Measurements from ENCODE around the gene SORBS1.

The SORBS1 gene

GRCh38 chr10:95297402-95297801, 263.8 kb downstream of the SORBS1 start:
- Mint-ChIP-seq H3K4me1 (peaks cover 40 to 55% of the 10 kb centered on the region in 2 donors), H3K4me3 (no peak overlapping the region)

GRCh38 chr10:95296764-95297163, 264.4 kb downstream of the SORBS1 start:
- no peak for DNase-seq
- H3K27me3 Mint-ChIP-seq = no peaks in the 10 kb centered on the region
- peaks cover 44 to 61% of the 10 kb centered on the region in 2 donors for H3K4me1 Mint-ChIP-seq
- ATAC-seq (replicated peaks) = no peak
- peaks cover 2% of the 10 kb centered on the region in 2 donors for H3K36me3 Mint-ChIP-seq
- no peak overlapping the region for H3K4me3 Mint-ChIP-seq
- peaks cover 0 to 2% of the 10 kb centered on the region in 2 donors for H3K9me3 Mint-ChIP-seq
- peak overlapping the region; percentile 10 for H3K27ac Mint-ChIP-seq

More at GRCh38 chr10:95297402-95297801, 263.8 kb downstream of the SORBS1 start:
- Mint-ChIP-seq H3K27ac (peak overlapping the region; percentile 77), H3K9me3 (no peaks in the 10 kb centered on the region), H3K36me3 (peaks cover 0 to 2% of the 10 kb centered on the region in 2 donors), H3K27me3 (no peaks in the 10 kb centered on the region)
- ATAC-seq (replicated peaks) (peak in 1 of 2 donors; percentile 15), DNase-seq (no peak)

- peak; percentile 84 for DNase-seq
- H3K4me3 Mint-ChIP-seq = peak overlapping the region; percentile 78 to 81
- H3K9me3 Mint-ChIP-seq = peaks cover 0 to 4% of the 10 kb centered on the region in 2 donors
- peaks cover 2 to 4% of the 10 kb centered on the region in 2 donors for H3K36me3 Mint-ChIP-seq
- H3K27ac Mint-ChIP-seq = peak overlapping the region; percentile 97
- no peaks in the 10 kb centered on the region for H3K27me3 Mint-ChIP-seq
- ATAC-seq (replicated peaks) = peak; percentile 84
- H3K4me1 Mint-ChIP-seq = peaks cover 49 to 68% of the 10 kb centered on the region in 2 donors
Observed at GRCh38 chr10:95295031-95295755, 266.0 kb downstream of the SORBS1 start.

GRCh38 chr10:95293631-95294030, 267.5 kb downstream of the SORBS1 start:
- Mint-ChIP-seq H3K4me3 (peak overlapping the region; percentile 5 to 17), H3K36me3 (peaks cover 2 to 4% of the 10 kb centered on the region in 2 donors), H3K27me3 (no peaks in the 10 kb centered on the region), H3K4me1 (peaks cover 61 to 83% of the 10 kb centered on the region in 2 donors), H3K27ac (peak overlapping the region; percentile 61), H3K9me3 (peaks cover 0 to 4% of the 10 kb centered on the region in 2 donors)
- ATAC-seq (replicated peaks) (no peak), DNase-seq (no peak)

GRCh38 chr10:95291365-95292039, 269.7 kb downstream of the SORBS1 start:
- DNase-seq = no peak
- H3K4me3 Mint-ChIP-seq = peak overlapping the region; percentile 78 to 96
- peaks cover 2 to 4% of the 10 kb centered on the region in 2 donors for H3K36me3 Mint-ChIP-seq
- H3K9me3 Mint-ChIP-seq = peaks cover 0 to 4% of the 10 kb centered on the region in 2 donors
- H3K27ac Mint-ChIP-seq = peak overlapping the region; percentile 81
- peaks cover 64 to 89% of the 10 kb centered on the region in 2 donors for H3K4me1 Mint-ChIP-seq
- no peak for ATAC-seq (replicated peaks)
- no peaks in the 10 kb centered on the region for H3K27me3 Mint-ChIP-seq

GRCh38 chr10:95290461-95291364, 270.5 kb downstream of the SORBS1 start, which contains the start of gene PDLIM1:
Gene PDLIM1 (minus strand): TSS chr10:95291003. CDS start chr10:95290915, 88 bp downstream.
- H3K4me1 Mint-ChIP-seq = peaks cover 62 to 87% of the 10 kb centered on the region in 2 donors
- H3K4me3 Mint-ChIP-seq = peak within 1 kb of the TSS; percentile 91 to 96
- H3K36me3 Mint-ChIP-seq = peaks cover 2 to 4% of the 10 kb centered on the region in 2 donors
- ATAC-seq (replicated peaks) = peak; percentile 68 to 73
- H3K27me3 Mint-ChIP-seq = no peaks in the 10 kb centered on the region
- DNase-seq = peak; percentile 67
- peak within 1 kb of the TSS; percentile 95 for H3K27ac Mint-ChIP-seq
- H3K9me3 Mint-ChIP-seq = peaks cover 0 to 4% of the 10 kb centered on the region in 2 donors

- no peaks in the 10 kb centered on the region for H3K27me3 Mint-ChIP-seq
- no peak for ATAC-seq (replicated peaks)
- peak overlapping the region; percentile 91 to 96 for H3K4me3 Mint-ChIP-seq
Observed at GRCh38 chr10:95289921-95290421, 271.2 kb downstream of the SORBS1 start.

GRCh38 chr10:95289003-95289920, 271.9 kb downstream of the SORBS1 start:
- peaks cover 59 to 87% of the 10 kb centered on the region in 2 donors for H3K4me1 Mint-ChIP-seq
- ATAC-seq (replicated peaks) = no peak

More at GRCh38 chr10:95289921-95290421, 271.2 kb downstream of the SORBS1 start:
- H3K4me1 Mint-ChIP-seq = peaks cover 62 to 87% of the 10 kb centered on the region in 2 donors
- DNase-seq = no peak
- H3K27ac Mint-ChIP-seq = peak overlapping the region; percentile 95
- H3K9me3 Mint-ChIP-seq = peaks cover 0 to 4% of the 10 kb centered on the region in 2 donors
- H3K36me3 Mint-ChIP-seq = peaks cover 2 to 4% of the 10 kb centered on the region in 2 donors

GRCh38 chr10:95288303-95288702, 272.9 kb downstream of the SORBS1 start:
- peaks cover 58 to 87% of the 10 kb centered on the region in 2 donors for H3K4me1 Mint-ChIP-seq
- no peak for DNase-seq
- peak overlapping the region in 1 of 2 donors; percentile 32 for H3K4me3 Mint-ChIP-seq
- ATAC-seq (replicated peaks) = no peak
- H3K9me3 Mint-ChIP-seq = peaks cover 0 to 4% of the 10 kb centered on the region in 2 donors
- peaks cover 0 to 4% of the 10 kb centered on the region in 2 donors for H3K36me3 Mint-ChIP-seq
- no peaks in the 10 kb centered on the region for H3K27me3 Mint-ChIP-seq
- peak overlapping the region; percentile 76 for H3K27ac Mint-ChIP-seq

More at GRCh38 chr10:95289003-95289920, 271.9 kb downstream of the SORBS1 start:
- Mint-ChIP-seq H3K4me3 (peak overlapping the region; percentile 91 to 96), H3K27ac (peak overlapping the region; percentile 95), H3K9me3 (peaks cover 0 to 4% of the 10 kb centered on the region in 2 donors), H3K36me3 (peaks cover 2 to 4% of the 10 kb centered on the region in 2 donors), H3K27me3 (no peaks in the 10 kb centered on the region)
- no peak for DNase-seq

- Mint-ChIP-seq H3K27me3 (no peaks in the 10 kb centered on the region), H3K36me3 (peaks cover 0 to 4% of the 10 kb centered on the region in 2 donors), H3K9me3 (peaks cover 0 to 4% of the 10 kb centered on the region in 2 donors), H3K4me3 (no peak overlapping the region), H3K4me1 (peaks cover 53 to 82% of the 10 kb centered on the region in 2 donors), H3K27ac (peak overlapping the region; percentile 81)
- no peak for ATAC-seq (replicated peaks)
- no peak for DNase-seq
Observed at GRCh38 chr10:95287281-95287680, 273.9 kb downstream of the SORBS1 start.

GRCh38 chr10:95286707-95287106, 274.5 kb downstream of the SORBS1 start:
- peak overlapping the region; percentile 81 for H3K27ac Mint-ChIP-seq
- ATAC-seq (replicated peaks) (no peak), DNase-seq (no peak)
- H3K36me3 Mint-ChIP-seq = peaks cover 0 to under 1% of the 10 kb centered on the region in 2 donors
- H3K9me3 Mint-ChIP-seq = peaks cover 0 to under 1% of the 10 kb centered on the region in 2 donors
- H3K27me3 Mint-ChIP-seq = no peaks in the 10 kb centered on the region
- H3K4me3 Mint-ChIP-seq = no peak overlapping the region
- H3K4me1 Mint-ChIP-seq = peaks cover 52 to 81% of the 10 kb centered on the region in 2 donors

- no peak overlapping the region for H3K27ac Mint-ChIP-seq
- no peak overlapping the region for H3K4me3 Mint-ChIP-seq
- H3K9me3 Mint-ChIP-seq = no peaks in the 10 kb centered on the region
- no peaks in the 10 kb centered on the region for H3K36me3 Mint-ChIP-seq
- DNase-seq (no peak), ATAC-seq (replicated peaks) (no peak)
- H3K4me1 Mint-ChIP-seq = peaks cover 54 to 84% of the 10 kb centered on the region in 2 donors
- H3K27me3 Mint-ChIP-seq = no peaks in the 10 kb centered on the region
Observed at GRCh38 chr10:95285556-95285955, 275.6 kb downstream of the SORBS1 start.

Measured in stimulated activated naive B cell treated with anti-CD40 and anti-IgM and Interleukin-4, amounts not matched to agents 10 μg/mL and 1 μg/mL and 100 μg/mL, for 72 hours (primary cell).